Hepatocyte (in vitro differentiated cells): ENCODE measurements around the gene SYPL2. TPM values are rescaled to one million over a fixed set of nuclear protein-coding genes. Genes with fewer than 3 reads are reported as not detected.
A peak's percentile ranks its signal among the peaks of the same experiment; 100 is the strongest.

Source experiments
- DNase-seq: peaks from one replicate; pipeline ENCODE4 v3.0.0-alpha.2; 2016; ENCODE audit warnings: low spot score
- H2AFZ ChIP-seq: fragments of 200-600 bp; sonication (generic); 2 replicates; pipeline ENCODE4 v1.6.0; 2016; ENCODE audit warnings: antibody characterized with exemption, mild to moderate bottlenecking
- H3K27ac ChIP-seq: fragments of 200-600 bp; sonication (generic); 2 replicates; pipeline ENCODE4 v1.5.1; 2016; ENCODE audit warnings: mild to moderate bottlenecking
- H3K27me3 ChIP-seq: fragments of 200-600 bp; sonication (generic); 2 replicates; pipeline ENCODE4 v1.6.1; 2016
- H3K36me3 ChIP-seq: fragments of 200-600 bp; sonication (generic); replicated peaks from 2 replicates; pipeline ENCODE4 v1.5.1; 2016; ENCODE audit warnings: low read depth; ENCODE audit not compliant: insufficient read depth
- H3K4me1 ChIP-seq: fragments of 200-600 bp; sonication (generic); 2 replicates; pipeline ENCODE4 v1.5.1; 2016; ENCODE audit warnings: mild to moderate bottlenecking, moderate library complexity; ENCODE audit not compliant: insufficient read depth
- H3K4me2 ChIP-seq: fragments of 200-600 bp; sonication (generic); 2 replicates; pipeline ENCODE4 v1.6.0; 2016
- H3K4me3 ChIP-seq: fragments of 200-600 bp; sonication (generic); 2 replicates; pipeline ENCODE4 v1.5.1; 2016; ENCODE audit warnings: mild to moderate bottlenecking
- H3K79me2 ChIP-seq: fragments of 200-600 bp; sonication (generic); 2 replicates; pipeline ENCODE4 v1.6.0; 2017; ENCODE audit warnings: mild to moderate bottlenecking
- H3K9me2 ChIP-seq: fragments of 200-600 bp; sonication (generic); replicated peaks from 2 replicates; pipeline ENCODE4 v1.6.0; 2017; ENCODE audit warnings: mild to moderate bottlenecking; ENCODE audit not compliant: insufficient read depth
- H3K9me3 ChIP-seq: fragments of 200-600 bp; sonication (generic); 2 replicates; pipeline ENCODE4 v1.5.1; 2016; ENCODE audit warnings: low read depth, mild to moderate bottlenecking
- H4K20me1 ChIP-seq: fragments of 200-600 bp; sonication (generic); 2 replicates; pipeline ENCODE4 v1.6.0; 2016; ENCODE audit warnings: mild to moderate bottlenecking; ENCODE audit not compliant: insufficient read depth, poor library complexity, severe bottlenecking
- CTCF ChIP-seq: fragments of 200-600 bp; sonication (generic); IDR thresholded peaks from 2 replicates; pipeline ENCODE4 v1.5.1; 2016; ENCODE audit warnings: antibody characterized with exemption, mild to moderate bottlenecking; ENCODE audit not compliant: poor library complexity
- EZH2 ChIP-seq: fragments of 200-600 bp; sonication (generic); IDR thresholded peaks from 2 replicates; pipeline ENCODE4 v1.6.1; 2016; ENCODE audit warnings: antibody characterized with exemption, mild to moderate bottlenecking, borderline replicate concordance
- EZH2phosphoT487 ChIP-seq: fragments of 200-600 bp; sonication (generic); IDR thresholded peaks from one replicate; pipeline ENCODE4 v1.6.1; 2018; ENCODE audit warnings: antibody characterized with exemption, mild to moderate bottlenecking, low read depth, moderate library complexity; ENCODE audit not compliant: unreplicated experiment, severe bottlenecking
- WGBS: methylation state at CpG from one replicate; pipeline ENCODE4 v1.1.6; 2016; ENCODE audit warnings: low lambda C conversion rate; ENCODE audit errors: missing lambda C conversion rate; 5-methylcytosine and 5-hydroxymethylcytosine counted together
- polyA plus RNA-seq: library from polyadenylated mRNA; unstranded; fragments of >200 nt; fragmentation: Nextera tagmentation; extraction: Ambion mirVana; gene quantifications from 2 replicates; pipeline ENCODE4 v1.2.1, GENCODE V29; 2016
- total RNA-seq: library from RNA; depleted of rRNA; stranded (reverse); fragments of >200 nt; gene quantifications from 2 replicates; pipeline ENCODE4 v1.2.3, GENCODE V29; 2014

SYPL2 gene
- total and polyA plus RNA-seq, 2 experiments from 2014 or later, result 2.0 to 3.0 TPM

DNA sequence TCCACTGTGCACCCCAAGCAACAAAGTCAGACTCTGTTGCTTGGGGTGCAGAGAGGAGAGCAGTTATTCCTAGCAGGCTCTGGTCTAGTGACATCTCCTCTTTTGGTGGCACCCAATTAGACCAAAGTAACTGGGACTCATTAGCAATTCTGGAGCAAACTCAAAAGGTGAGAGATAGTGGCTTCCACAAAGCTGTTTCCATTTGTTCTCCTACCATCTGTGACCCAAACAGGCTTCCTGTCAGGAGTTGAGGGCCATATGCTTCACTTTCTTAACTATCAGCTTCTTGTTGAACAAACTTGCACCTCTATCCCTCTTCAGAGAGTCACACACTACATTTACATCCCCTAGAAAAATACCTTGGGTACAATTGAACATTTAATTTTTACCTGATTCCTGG is 15.9 kb downstream of the SYPL2 start:
- H3K27ac ChIP-seq, result no peak overlapping the region
- H2AFZ ChIP-seq, result no peak overlapping the region
- H4K20me1 ChIP-seq, result no peaks in the 10 kb centered on the region
- peaks cover 10% of the 10 kb centered on the region for H3K79me2 ChIP-seq
- H3K4me2 ChIP-seq, result no peak overlapping the region
- H3K27me3 ChIP-seq, result peaks cover 16% of the 10 kb centered on the region
- no peaks in the 10 kb centered on the region for H3K36me3 ChIP-seq
- TF ChIP-seq EZH2 (no peak), CTCF (no peak), EZH2phosphoT487 (no peak)
- DNase-seq, result no peak
- peaks cover 15% of the 10 kb centered on the region for H3K4me1 ChIP-seq
- no peaks in the 10 kb centered on the region for H3K9me3 ChIP-seq
- H3K9me2 ChIP-seq, result no peaks in the 10 kb centered on the region
- H3K4me3 ChIP-seq, result no peak overlapping the region

GRCh38 chr1:109482791-109483671 is 16.7 kb downstream of the SYPL2 start:
- H3K79me2 ChIP-seq, result peaks cover 10% of the 10 kb centered on the region
- no peak overlapping the region for H3K27ac ChIP-seq
- peak overlapping the region; percentile 99 for H2AFZ ChIP-seq
- 10% methylated on average over 26 of the region's 29 CpGs for WGBS
- H3K4me2 ChIP-seq, result peak overlapping the region; percentile 99
- H3K9me3 ChIP-seq, result no peaks in the 10 kb centered on the region
- DNase-seq, result peak; percentile 55
- TF ChIP-seq CTCF (peak; percentile 5), EZH2 (no peak)
- H3K27me3 ChIP-seq, result peaks cover 16% of the 10 kb centered on the region
- no peaks in the 10 kb centered on the region for H3K9me2 ChIP-seq
- H3K36me3 ChIP-seq, result no peaks in the 10 kb centered on the region
- peak overlapping the region; percentile 84 for H3K4me3 ChIP-seq
- H3K4me1 ChIP-seq, result peaks cover 15% of the 10 kb centered on the region
- no peaks in the 10 kb centered on the region for H4K20me1 ChIP-seq

GRCh38 chr1:109483672-109484518 is 17.5 kb downstream of the SYPL2 start, which contains the start of gene ATXN7L2:
TSS of gene ATXN7L2 (plus strand) at chr1:109483905. CDS start at chr1:109483954, 49 bp downstream.
- Histone ChIP-seq H3K36me3 (no peaks in the 10 kb centered on the region), H4K20me1 (no peaks in the 10 kb centered on the region), H3K4me3 (peak within 1 kb of the TSS; percentile 96), H3K79me2 (peaks cover 10% of the 10 kb centered on the region), H3K27me3 (peaks cover 16% of the 10 kb centered on the region), H3K4me1 (peaks cover 15% of the 10 kb centered on the region), H3K4me2 (peak within 1 kb of the TSS; percentile 99), H3K27ac (peak within 1 kb of the TSS; percentile 99), H3K9me3 (no peaks in the 10 kb centered on the region), H2AFZ (peak within 1 kb of the TSS; percentile 99), H3K9me2 (no peaks in the 10 kb centered on the region)
- WGBS, result 1% methylated on average over 9 of the region's 73 CpGs
- peak; percentile 97 for DNase-seq
- TF ChIP-seq EZH2phosphoT487, result no peak
- TF ChIP-seq EZH2, result no peak
- no peak for TF ChIP-seq CTCF
